Osteocyte (in vitro differentiated cells): ENCODE measurements around the gene ATXN1. TPM values are rescaled to one million over a fixed set of nuclear protein-coding genes. Genes with fewer than 3 reads are reported as not detected.

Source experiments
- DNase-seq: peaks from one replicate; pipeline ENCODE4 v3.0.0; 2021; ENCODE audit warnings: mixed read lengths; ENCODE audit not compliant: unreplicated experiment; ENCODE audit errors: extremely low spot score
- H3K27ac Mint-ChIP-seq: one replicate; pipeline ENCODE4 v1.8.0; 2021; ENCODE audit warnings: mild to moderate bottlenecking, mixed read lengths; ENCODE audit not compliant: unreplicated experiment
- H3K27me3 Mint-ChIP-seq: one replicate; pipeline ENCODE4 v1.8.0; 2021; ENCODE audit warnings: mixed read lengths; ENCODE audit not compliant: unreplicated experiment
- H3K36me3 Mint-ChIP-seq: one replicate; pipeline ENCODE4 v1.8.0; 2021; ENCODE audit warnings: mixed read lengths; ENCODE audit not compliant: unreplicated experiment
- H3K4me1 Mint-ChIP-seq: one replicate; pipeline ENCODE4 v1.8.0; 2021; ENCODE audit warnings: mixed read lengths; ENCODE audit not compliant: unreplicated experiment
- H3K4me3 Mint-ChIP-seq: one replicate; pipeline ENCODE4 v1.8.0; 2021; ENCODE audit warnings: mild to moderate bottlenecking, moderate library complexity, mixed read lengths; ENCODE audit not compliant: unreplicated experiment
- H3K9me3 Mint-ChIP-seq: one replicate; pipeline ENCODE4 v1.8.0; 2021; ENCODE audit warnings: mixed read lengths; ENCODE audit not compliant: unreplicated experiment
- total RNA-seq: library from RNA; stranded (reverse); gene quantifications from 2 replicates; pipeline ENCODE4 v1.2.1, GENCODE V29; 2021
- TF ChIP-seq, protein P1 (sequence below): fragments of 200-600 bp; sonication (generic); IDR thresholded peaks from 2 replicates; pipeline ENCODE4 v1.5.0; 2021; ENCODE audit warnings: antibody characterized with exemption, mild to moderate bottlenecking, moderate library complexity

Gene ATXN1
- total RNA-seq, 1 donor from 2014 or later = 54.4 TPM

DNA sequence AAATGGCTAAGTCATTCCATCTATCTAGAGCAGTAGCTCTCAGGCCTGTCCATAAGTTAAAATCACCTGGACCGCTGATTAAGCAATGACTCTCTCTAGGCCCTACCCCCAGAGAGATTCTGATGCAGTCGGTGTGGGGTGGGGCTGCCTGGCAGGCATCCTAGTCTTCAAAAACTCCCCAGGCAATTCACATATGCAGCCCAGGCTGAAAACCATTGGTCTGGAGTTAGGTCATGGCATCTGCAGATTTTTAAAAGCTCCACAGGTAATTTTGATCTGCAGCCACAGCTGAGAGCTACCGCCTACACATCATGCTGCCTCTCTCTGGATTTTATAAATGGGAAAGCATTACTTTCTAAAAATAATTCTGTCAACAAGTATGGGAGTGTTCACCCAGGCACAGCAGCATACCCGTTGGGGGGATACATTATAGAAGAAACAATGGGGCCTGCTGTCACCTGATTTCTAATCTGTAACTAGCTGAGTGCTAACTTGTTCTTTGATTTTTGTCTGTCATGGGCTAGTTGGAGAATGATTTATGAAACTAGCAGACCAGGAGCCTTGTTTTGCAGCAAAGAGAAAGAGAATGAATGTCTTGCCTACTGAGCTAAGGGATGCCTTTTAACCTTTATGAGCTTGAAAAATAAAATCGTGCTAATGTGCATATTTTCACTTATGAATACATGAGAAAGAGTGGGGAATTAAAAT, 44.1 kb upstream of the ATXN1 start:
- H3K4me3 Mint-ChIP-seq = no peak overlapping the region
- H3K27me3 Mint-ChIP-seq = no peaks in the 10 kb centered on the region
- peak overlapping the region; percentile 19 for H3K27ac Mint-ChIP-seq
- TF ChIP-seq, protein P1, sequence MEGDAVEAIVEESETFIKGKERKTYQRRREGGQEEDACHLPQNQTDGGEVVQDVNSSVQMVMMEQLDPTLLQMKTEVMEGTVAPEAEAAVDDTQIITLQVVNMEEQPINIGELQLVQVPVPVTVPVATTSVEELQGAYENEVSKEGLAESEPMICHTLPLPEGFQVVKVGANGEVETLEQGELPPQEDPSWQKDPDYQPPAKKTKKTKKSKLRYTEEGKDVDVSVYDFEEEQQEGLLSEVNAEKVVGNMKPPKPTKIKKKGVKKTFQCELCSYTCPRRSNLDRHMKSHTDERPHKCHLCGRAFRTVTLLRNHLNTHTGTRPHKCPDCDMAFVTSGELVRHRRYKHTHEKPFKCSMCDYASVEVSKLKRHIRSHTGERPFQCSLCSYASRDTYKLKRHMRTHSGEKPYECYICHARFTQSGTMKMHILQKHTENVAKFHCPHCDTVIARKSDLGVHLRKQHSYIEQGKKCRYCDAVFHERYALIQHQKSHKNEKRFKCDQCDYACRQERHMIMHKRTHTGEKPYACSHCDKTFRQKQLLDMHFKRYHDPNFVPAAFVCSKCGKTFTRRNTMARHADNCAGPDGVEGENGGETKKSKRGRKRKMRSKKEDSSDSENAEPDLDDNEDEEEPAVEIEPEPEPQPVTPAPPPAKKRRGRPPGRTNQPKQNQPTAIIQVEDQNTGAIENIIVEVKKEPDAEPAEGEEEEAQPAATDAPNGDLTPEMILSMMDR = no peak
- H3K9me3 Mint-ChIP-seq = peaks cover 19% of the 10 kb centered on the region
- DNase-seq = no peak
- H3K4me1 Mint-ChIP-seq = peaks cover 24% of the 10 kb centered on the region
- H3K36me3 Mint-ChIP-seq = peaks cover 7% of the 10 kb centered on the region

DNA sequence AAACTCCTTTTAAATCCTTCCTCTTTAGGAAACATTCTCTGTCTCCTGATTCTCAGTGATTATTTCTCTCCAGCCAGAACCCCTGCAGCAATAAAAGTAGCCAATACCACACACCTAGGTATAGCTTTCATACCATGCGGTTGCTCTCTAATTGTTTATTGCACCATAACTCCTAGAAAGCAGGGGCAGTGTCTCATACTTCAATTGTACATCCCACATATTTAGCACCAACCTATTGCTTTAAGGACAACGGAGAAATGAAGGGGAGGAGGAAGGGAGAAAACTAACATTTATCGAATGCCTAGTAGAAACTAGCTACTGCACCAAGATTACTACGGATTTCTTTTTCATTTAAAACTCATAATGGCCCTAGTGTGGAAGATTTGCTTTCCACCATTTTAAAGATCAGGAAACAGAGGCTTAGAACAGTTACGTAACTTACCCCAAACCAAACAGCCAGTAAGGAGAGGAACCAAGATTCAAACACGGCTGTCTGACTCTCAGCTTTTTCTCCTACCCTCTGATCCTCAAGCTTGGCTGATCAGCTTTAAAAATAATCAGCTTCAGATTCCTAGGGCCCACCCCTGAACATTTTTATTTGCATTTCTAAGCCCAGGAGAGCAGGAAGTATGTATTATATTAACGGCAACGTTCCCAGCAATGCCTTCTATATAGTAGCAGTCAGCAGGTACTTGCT, 43.4 kb upstream of the ATXN1 start:
- H3K9me3 Mint-ChIP-seq = peaks cover 12% of the 10 kb centered on the region
- H3K4me1 Mint-ChIP-seq = peaks cover 31% of the 10 kb centered on the region
- no peak for DNase-seq
- no peak overlapping the region for H3K4me3 Mint-ChIP-seq
- H3K36me3 Mint-ChIP-seq = peaks cover under 1% of the 10 kb centered on the region
- H3K27ac Mint-ChIP-seq = no peak overlapping the region
- H3K27me3 Mint-ChIP-seq = no peaks in the 10 kb centered on the region
- TF ChIP-seq, protein P1 = no peak

DNA sequence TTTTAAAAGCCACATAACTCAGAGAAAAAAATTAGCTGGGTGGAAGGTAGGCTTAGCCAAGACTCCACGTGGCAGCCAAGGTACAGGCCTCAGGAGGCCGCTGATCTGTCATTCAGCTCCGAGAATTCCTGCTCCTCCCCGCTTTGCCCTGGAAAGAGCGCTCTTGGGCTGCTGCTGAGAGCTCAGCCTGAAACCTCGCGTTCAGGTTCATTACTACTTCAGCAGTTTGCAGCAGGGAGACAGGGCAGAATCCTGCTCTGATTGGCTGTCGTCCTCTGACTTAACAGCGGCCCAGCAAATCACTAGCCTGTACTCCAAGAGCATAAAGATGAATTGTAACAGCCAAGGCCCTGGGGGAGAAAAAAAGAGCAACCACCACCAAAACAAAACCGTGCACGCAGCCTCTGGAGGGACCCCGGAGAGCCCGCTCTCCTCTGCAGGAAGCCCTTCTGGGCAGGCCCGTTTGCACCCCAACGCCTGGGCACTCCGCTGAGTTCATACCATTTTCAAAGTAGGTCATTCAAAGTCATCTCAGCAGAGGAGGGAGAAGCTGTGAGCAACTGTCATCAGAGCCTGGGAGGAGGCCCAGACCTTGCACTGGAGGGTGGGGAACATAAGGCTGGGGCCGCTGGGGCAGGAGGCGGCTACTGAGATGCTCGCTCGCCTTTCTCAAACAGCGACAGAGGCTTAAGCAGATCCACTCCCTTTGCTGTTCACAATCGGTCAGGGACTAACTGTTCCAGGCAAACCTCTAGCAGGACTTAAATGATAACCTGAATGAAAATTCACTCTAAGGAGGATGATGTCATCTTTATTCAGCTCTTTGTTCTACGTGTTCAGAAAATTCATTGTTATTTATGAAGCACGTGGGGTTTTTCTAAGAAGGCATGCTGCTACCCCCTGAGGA, 42.3 kb upstream of the ATXN1 start:
- TF ChIP-seq, protein P1 = no peak
- Mint-ChIP-seq H3K27me3 (no peaks in the 10 kb centered on the region), H3K9me3 (peaks cover under 1% of the 10 kb centered on the region), H3K36me3 (no peaks in the 10 kb centered on the region), H3K4me1 (peaks cover 35% of the 10 kb centered on the region), H3K27ac (no peak overlapping the region), H3K4me3 (no peak overlapping the region)
- no peak for DNase-seq

DNA sequence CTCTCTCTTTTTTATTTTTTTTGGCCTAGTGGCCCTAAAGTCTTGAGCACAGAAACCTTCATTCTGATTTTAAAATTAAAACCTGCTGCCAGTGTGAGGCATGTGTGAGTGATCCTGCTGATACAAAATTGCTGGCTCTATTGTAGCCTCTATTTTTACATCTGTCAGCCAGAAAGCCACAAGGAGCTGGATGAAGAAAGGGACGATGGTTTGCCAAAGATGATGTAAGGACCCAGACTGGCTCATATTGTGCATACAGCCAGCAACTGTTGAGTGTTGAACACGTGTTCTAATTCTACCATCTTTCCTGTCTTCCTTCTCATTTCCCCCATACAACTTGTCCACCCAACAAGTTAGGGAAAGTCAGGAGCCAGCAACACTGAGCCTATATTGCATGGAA, 40.8 kb upstream of the ATXN1 start:
- Mint-ChIP-seq H3K36me3 (no peaks in the 10 kb centered on the region), H3K27ac (no peak overlapping the region), H3K27me3 (no peaks in the 10 kb centered on the region), H3K9me3 (no peaks in the 10 kb centered on the region), H3K4me1 (peaks cover 35% of the 10 kb centered on the region), H3K4me3 (no peak overlapping the region)
- TF ChIP-seq, protein P1 = no peak
- DNase-seq = no peak

DNA sequence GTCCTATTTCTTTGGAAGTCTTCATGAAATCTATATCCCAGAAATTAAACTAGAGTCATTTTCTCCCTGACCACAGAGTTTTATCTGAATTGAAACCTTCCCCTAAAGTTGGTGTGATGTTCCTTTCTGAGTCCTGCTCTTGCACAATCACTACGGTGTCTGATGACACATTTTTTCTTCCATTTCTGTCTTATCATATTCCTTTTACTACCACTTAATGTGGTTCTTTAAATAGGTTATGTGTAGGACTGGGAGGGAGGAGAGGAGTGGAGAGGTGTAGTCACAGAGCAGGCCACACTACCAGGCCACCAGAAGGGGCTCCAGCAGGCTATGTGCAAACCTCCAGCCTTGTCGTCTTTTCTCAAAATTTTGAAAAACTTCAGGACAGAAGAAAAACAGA, 39.7 kb upstream of the ATXN1 start:
- Mint-ChIP-seq H3K4me3 (no peak overlapping the region), H3K9me3 (no peaks in the 10 kb centered on the region), H3K36me3 (no peaks in the 10 kb centered on the region), H3K4me1 (peaks cover 35% of the 10 kb centered on the region), H3K27ac (no peak overlapping the region), H3K27me3 (no peaks in the 10 kb centered on the region)
- DNase-seq = no peak
- TF ChIP-seq, protein P1 = no peak
